CD4-positive, alpha-beta T cell (primary cell): Measurements from ENCODE around the gene CCNB1IP1. TPM values are rescaled to one million over a fixed set of nuclear protein-coding genes. Genes with fewer than 3 reads are reported as not detected.

Experiments
- ATAC-seq: fragments of 200-7000 bp; cut with Tn5 transposase; one replicate; pipeline ENCODE4 v1.10.0; 2022; ENCODE audit warnings: mild to moderate bottlenecking; ENCODE audit not compliant: poor library complexity
- CTCF ChIA-PET: fragments of 350-600 bp; sonication (Branson Sonifier 250); formaldehyde crosslinking; loops from one replicate; lab custom pipeline; 2021; ENCODE audit warnings: antibody characterized with exemption, inconsistent platforms; lab: Charles Lee
- POLR2A ChIA-PET: fragments of 350-600 bp; sonication (Branson Sonifier 250); formaldehyde crosslinking; loops from one replicate; lab custom pipeline; 2021; ENCODE audit warnings: antibody characterized with exemption, inconsistent platforms; lab: Charles Lee
- DNase-seq, 14 experiments: peaks; one replicate each; pipeline ENCODE4 v3.0.0-alpha.2; 2013 to 2020; ENCODE audit warnings: mixed read lengths in 2 of 14
- H3K27ac ChIP-seq, 2 donors: one replicate each; pipeline versions ENCODE4 v1.5.1 to v1.7.0; 2013; ENCODE audit warnings: low read length in 2 of 2, low read depth in 1 of 2, mild to moderate bottlenecking in 1 of 2
- H3K27me3 ChIP-seq, 2 experiments: 1 replicate in 1 of 2; 2 replicates in 1 of 2; pipeline versions ENCODE4 v1.6.1 to v1.7.0; 2013; ENCODE audit warnings: low read length in 2 of 2, control low read depth in 1 of 2, mild to moderate bottlenecking in 1 of 2, moderate library complexity in 1 of 2; ENCODE audit not compliant: insufficient read depth in 2 of 2, control insufficient read depth in 1 of 2
- H3K36me3 ChIP-seq: one replicate; pipeline ENCODE4 v1.6.1; 2013; ENCODE audit warnings: low read length, control low read depth; ENCODE audit not compliant: insufficient read depth
- H3K4me1 ChIP-seq: one replicate; pipeline ENCODE4 v1.6.1; 2013; ENCODE audit warnings: low read length, control low read depth; ENCODE audit not compliant: insufficient read depth
- H3K4me3 ChIP-seq: one replicate; pipeline ENCODE4 v1.5.1; 2013; ENCODE audit warnings: mild to moderate bottlenecking, low read length, moderate library complexity
- H3K9me3 ChIP-seq, 2 experiments: 1 replicate in 1 of 2; 2 replicates in 1 of 2; pipeline versions ENCODE4 v1.6.1 to v1.7.0; 2013; ENCODE audit warnings: low read length in 2 of 2, mild to moderate bottlenecking in 2 of 2, control low read depth in 1 of 2, moderate library complexity in 1 of 2; ENCODE audit not compliant: control insufficient read depth in 1 of 2, insufficient read depth in 1 of 2
- H3K27ac Mint-ChIP-seq: one replicate; pipeline ENCODE4 v1.8.0; 2020; ENCODE audit warnings: mixed read lengths
- H3K27me3 Mint-ChIP-seq: one replicate; pipeline ENCODE4 v1.8.0; 2021; ENCODE audit warnings: mixed read lengths
- H3K36me3 Mint-ChIP-seq: one replicate; pipeline ENCODE4 v1.8.0; 2021; ENCODE audit warnings: low read depth, mixed read lengths
- H3K4me1 Mint-ChIP-seq: one replicate; pipeline ENCODE4 v1.8.0; 2021; ENCODE audit warnings: low read depth, mixed read lengths
- H3K4me3 Mint-ChIP-seq: one replicate; pipeline ENCODE4 v1.8.0; 2020; ENCODE audit warnings: mild to moderate bottlenecking, mixed read lengths
- H3K9me3 Mint-ChIP-seq: one replicate; pipeline ENCODE4 v1.8.0; 2020; ENCODE audit warnings: mixed read lengths
- CTCF ChIP-seq: fragments of 200-600 bp; IDR thresholded peaks from one replicate; pipeline ENCODE4 v1.8.0; 2022; ENCODE audit warnings: antibody characterized with exemption, mild to moderate bottlenecking
- intact Hi-C, 2 experiments: fragments of 100-400 bp; cut with DNase I in 1 of 2; cut with micrococcal nuclease in 1 of 2; formaldehyde crosslinking; loops; one replicate each; pipeline versions ENCODE4 v1.15.1 to v1.9.0; 2023 to 2025; cut with DNase I, micrococcal nuclease
- total RNA-seq, 174 experiments: library from RNA in 2 of 174; stranded (reverse) in 2 of 174; gene quantifications; one replicate each; pipeline ENCODE4 v1.2.3 and lab custom pipeline; 2021 to 2026

The CCNB1IP1 gene
- total RNA-seq, 2 experiments from 2014 or later = 26.2 to 27.4 TPM

- H3K27me3 Mint-ChIP-seq = no peaks in the 10 kb centered on the region
- intact Hi-C loops = loop anchor here in 1 of 2 experiments (5.0 kb wide), 2 partner anchors 67 to 112 kb away; partner anchors contain the start of genes APEX1 and TEP1
- Histone ChIP-seq H3K4me1 (no peaks in the 10 kb centered on the region), H3K9me3 (peaks cover 0 to 4% of the 10 kb centered on the region in 2 experiments), H3K27me3 (no peaks in the 10 kb centered on the region), H3K4me3 (no peak overlapping the region), H3K36me3 (peaks cover 9% of the 10 kb centered on the region), H3K27ac (no peak overlapping the region)
- POLR2A ChIA-PET = no interaction called here
- ATAC-seq (no peak), DNase-seq (no peak)
- H3K4me1 Mint-ChIP-seq = peaks cover 11% of the 10 kb centered on the region
- H3K9me3 Mint-ChIP-seq = no peaks in the 10 kb centered on the region
- peaks cover 46% of the 10 kb centered on the region for H3K36me3 Mint-ChIP-seq
- CTCF ChIA-PET = no interaction called here
- TF ChIP-seq CTCF = no peak
- H3K27ac Mint-ChIP-seq = peak overlapping the region; percentile 97
- H3K4me3 Mint-ChIP-seq = peak overlapping the region; percentile 26
These were observed 12.3 kb upstream of the CCNB1IP1 start for GRCh38 chr14:20345366-20345765.

GRCh38 chr14:20343862-20344220 lies 10.8 kb upstream of the CCNB1IP1 start:
- Histone ChIP-seq H3K9me3 (peaks cover 0 to 4% of the 10 kb centered on the region in 2 experiments), H3K27ac (peak overlapping the region; percentile 92 to 95), H3K4me1 (no peaks in the 10 kb centered on the region), H3K27me3 (no peaks in the 10 kb centered on the region), H3K36me3 (peaks cover 8% of the 10 kb centered on the region), H3K4me3 (peak overlapping the region; percentile 83)
- H3K9me3 Mint-ChIP-seq = no peaks in the 10 kb centered on the region
- peaks cover 35% of the 10 kb centered on the region for H3K36me3 Mint-ChIP-seq
- no peaks in the 10 kb centered on the region for H3K27me3 Mint-ChIP-seq
- DNase-seq (no peak), ATAC-seq (no peak)
- peaks cover 11% of the 10 kb centered on the region for H3K4me1 Mint-ChIP-seq
- TF ChIP-seq CTCF = no peak
- POLR2A ChIA-PET = interaction anchor here (1.0 to 4.0 kb wide), 14 partner anchors 9 to 339 kb away, joined by 3 to 85 read pairs (median 12); partner anchors contain the start of genes APEX1, CCNB1IP1, OSGEP and PIP4P1
- H3K4me3 Mint-ChIP-seq = peak overlapping the region; percentile 99
- CTCF ChIA-PET = interaction anchor here (0.6 to 4.0 kb wide), 7 partner anchors 15 to 112 kb away, joined by 3 to 34 read pairs (median 4); partner anchors contain the start of genes TEP1 and TTC5
- H3K27ac Mint-ChIP-seq = peak overlapping the region; percentile 97
- intact Hi-C loops = loop anchor here (1.0 to 5.0 kb wide), 9 partner anchors 11 to 339 kb away; partner anchors contain the start of genes CCNB1IP1 (in 1 of the 2), PIP4P1 (in 1 of the 2), PNP (in 1 of the 2) and RNASE4 (in 1 of the 2)

- ChIA-PET POLR2A (interaction anchor here (0.9 to 4.0 kb wide), 19 partner anchors 9 to 339 kb away, joined by 3 to 85 read pairs (median 8); partner anchors contain the start of genes APEX1, CCNB1IP1, OSGEP and PIP4P1), CTCF (interaction anchor here (0.6 to 4.0 kb wide), 11 partner anchors 10 to 348 kb away, joined by 3 to 34 read pairs (median 4); partner anchors contain the start of genes CCNB1IP1, RNASE4, TEP1 and TTC5)
- peak within 1 kb of the TSS; percentile 99 for H3K4me3 Mint-ChIP-seq
- H3K36me3 Mint-ChIP-seq = peaks cover 33% of the 10 kb centered on the region
- ATAC-seq (peak; percentile 81), DNase-seq (peak; percentile 70 to 97 (median 82))
- no peaks in the 10 kb centered on the region for H3K4me1 ChIP-seq
- peaks cover 5% of the 10 kb centered on the region for H3K36me3 ChIP-seq
- peak within 1 kb of the TSS; percentile 97 for H3K27ac Mint-ChIP-seq
- no peak for TF ChIP-seq CTCF
- H3K27me3 Mint-ChIP-seq = no peaks in the 10 kb centered on the region
- no peaks in the 10 kb centered on the region for H3K27me3 ChIP-seq
- H3K9me3 ChIP-seq = peaks cover 0 to 4% of the 10 kb centered on the region in 2 experiments
- intact Hi-C loops = loop anchor here (1.0 to 5.0 kb wide), 9 partner anchors 10 to 340 kb away; partner anchors contain the start of genes CCNB1IP1 (in 1 of the 2), PIP4P1 (in 1 of the 2), PNP (in 1 of the 2) and RNASE4 (in 1 of the 2)
- H3K4me3 ChIP-seq = peak within 1 kb of the TSS; percentile 83
- H3K27ac ChIP-seq = peak within 1 kb of the TSS; percentile 92 to 95
- peaks cover 11% of the 10 kb centered on the region for H3K4me1 Mint-ChIP-seq
- no peaks in the 10 kb centered on the region for H3K9me3 Mint-ChIP-seq
These were observed 10.2 kb upstream of the CCNB1IP1 start, which contains the start of gene PARP2 for GRCh38 chr14:20343092-20343861. TSS of gene PARP2 (plus strand) at chr14:20343635. CDS start at chr14:20343642, 7 bp downstream.
